ENCODE measurements around the gene MIGA1.

MIGA1 gene

GRCh38 chr1:77832901-77833300 lies 53.5 kb downstream of the MIGA1 start:
- DNase-seq (ENCODE audit: low read depth): no peak
- TF ChIP-seq CTCF (IDR thresholded peaks at IDR 0.05; ENCODE audit: low read depth, low read length, missing control alignments): no peak
- no peak overlapping the region for H3K4me3 ChIP-seq (ENCODE audit: low read depth, low read length)

- no peak for DNase-seq (ENCODE audit: low read depth)
- no peak for TF ChIP-seq CTCF (IDR thresholded peaks at IDR 0.05; ENCODE audit: low read depth, low read length, missing control alignments)
- H3K4me3 ChIP-seq (ENCODE audit: low read depth, low read length): no peak overlapping the region
Measured at GRCh38 chr1:77833521-77834100, 54.2 kb downstream of the MIGA1 start.

GRCh38 chr1:77834771-77835334 lies 55.4 kb downstream of the MIGA1 start:
- no peak for TF ChIP-seq CTCF (IDR thresholded peaks at IDR 0.05; ENCODE audit: low read depth, low read length, missing control alignments)
- DNase-seq (ENCODE audit: low read depth): no peak
- no peak overlapping the region for H3K4me3 ChIP-seq (ENCODE audit: low read depth, low read length)

GRCh38 chr1:77841574-77841973 lies 62.1 kb downstream of the MIGA1 start:
- no peak for TF ChIP-seq CTCF (IDR thresholded peaks at IDR 0.05; ENCODE audit: low read depth, low read length, missing control alignments)
- H3K4me3 ChIP-seq (ENCODE audit: low read depth, low read length): no peak overlapping the region

GRCh38 chr1:77845951-77846350 lies 66.5 kb downstream of the MIGA1 start:
- H3K4me3 ChIP-seq (ENCODE audit: low read depth, low read length): no peak overlapping the region
- DNase-seq (ENCODE audit: low read depth): no peak
- TF ChIP-seq CTCF (IDR thresholded peaks at IDR 0.05; ENCODE audit: low read depth, low read length, missing control alignments): no peak

More at GRCh38 chr1:77841574-77841973, 62.1 kb downstream of the MIGA1 start:
- no peak for DNase-seq (ENCODE audit: low read depth)

GRCh38 chr1:77846966-77847365 lies 67.5 kb downstream of the MIGA1 start:
- no peak overlapping the region for H3K4me3 ChIP-seq (ENCODE audit: low read depth, low read length)
- no peak for DNase-seq (ENCODE audit: low read depth)
- TF ChIP-seq CTCF (IDR thresholded peaks at IDR 0.05; ENCODE audit: low read depth, low read length, missing control alignments): no peak

- H3K4me3 ChIP-seq (ENCODE audit: low read depth, low read length): no peak overlapping the region
- no peak for DNase-seq (ENCODE audit: low read depth)
- TF ChIP-seq CTCF (IDR thresholded peaks at IDR 0.05; ENCODE audit: low read depth, low read length, missing control alignments): no peak
Measured at GRCh38 chr1:77847621-77848080, 68.2 kb downstream of the MIGA1 start.
